GM10248 (cell line): ENCODE data around the gene CCNB3.
"Not testable (repeated sequence)": the region's sequence is repeated elsewhere in the genome, so short reads cannot be mapped to it uniquely, and the experiment has no call there.

Experiments
- CTCF ChIA-PET: fragments of 300-600 bp; sonication (Branson Sonifier 250); formaldehyde crosslinking; extraction: SDS; loops from one replicate; lab custom pipeline; 2021; ENCODE audit warnings: antibody characterized with exemption; lab: Yijun Ruan, JAX
- POLR2A ChIA-PET: fragments of 350-650 bp; sonication (Branson Sonifier 250); formaldehyde crosslinking; extraction: SDS; loops from one replicate; lab custom pipeline; 2020; ENCODE audit warnings: antibody characterized with exemption; lab: Yijun Ruan, JAX
- DNase-seq: peaks from one replicate; pipeline ENCODE4 v3.0.0; 2012; ENCODE audit errors: extremely low spot score
- CTCF ChIP-seq: IDR thresholded peaks from 2 replicates; pipeline ENCODE4 v1.5.1; 2012; ENCODE audit warnings: mild to moderate bottlenecking, low read depth; ENCODE audit errors: extremely low read depth, missing control alignments, control extremely low read depth

Gene CCNB3

GRCh38 chrX:50202539-50202938 is 2.0 kb upstream of the CCNB3 start:
- TF ChIP-seq CTCF = no peak
- no peak for DNase-seq
- ChIA-PET POLR2A (no interaction called here), CTCF (no interaction called here)

GRCh38 chrX:50206753-50207152 is 2.2 kb downstream of the CCNB3 start:
- DNase-seq = no peak
- ChIA-PET POLR2A (no interaction called here), CTCF (no interaction called here)
- TF ChIP-seq CTCF = no peak

- CTCF ChIA-PET = no interaction called here
- TF ChIP-seq CTCF = no peak
- POLR2A ChIA-PET = no interaction called here
- DNase-seq = no peak
Measured at GRCh38 chrX:50211510-50211909, 6.9 kb downstream of the CCNB3 start.

GRCh38 chrX:50281253-50281652 is 76.7 kb downstream of the CCNB3 start:
- no peak for DNase-seq
- ChIA-PET POLR2A (no interaction called here), CTCF (no interaction called here)
- TF ChIP-seq CTCF = no peak

- no peak for TF ChIP-seq CTCF
- no peak for DNase-seq
- CTCF ChIA-PET = no interaction called here
- POLR2A ChIA-PET = no interaction called here
Measured at GRCh38 chrX:50327235-50327634, 122.7 kb downstream of the CCNB3 start.

- CTCF ChIA-PET, DNase-seq, POLR2A ChIA-PET: not testable (repeated sequence)
Measured at GRCh38 chrX:50332668-50333067, 128.1 kb downstream of the CCNB3 start.

- ChIA-PET CTCF (no interaction called here), POLR2A (no interaction called here)
- no peak for DNase-seq
- TF ChIP-seq CTCF = no peak
Measured at GRCh38 chrX:50333308-50333707, 128.7 kb downstream of the CCNB3 start.
